ENCODE measurements around the gene TNIP2.

The TNIP2 gene

DNA sequence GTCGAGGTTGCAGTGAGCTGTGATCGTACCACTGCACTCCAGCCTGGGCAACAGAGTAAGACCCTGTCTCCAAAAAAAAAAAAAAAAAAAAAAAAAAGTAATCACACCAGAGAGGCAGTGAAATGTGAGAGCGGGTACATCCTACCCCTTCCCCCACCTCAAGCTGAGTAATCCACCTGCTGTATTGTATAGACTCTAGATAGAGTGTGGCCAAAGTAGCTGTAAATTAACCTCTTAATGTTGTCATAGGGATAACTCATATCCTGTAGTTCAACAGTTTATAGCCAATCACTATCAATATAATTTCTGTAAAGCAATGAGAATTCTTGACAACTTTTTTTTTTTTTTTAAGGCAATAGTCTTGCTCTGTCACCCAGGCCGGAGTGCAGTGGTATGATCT, 30.8 kb downstream of the TNIP2 start:
- FAIRE-seq, result no peak

DNA sequence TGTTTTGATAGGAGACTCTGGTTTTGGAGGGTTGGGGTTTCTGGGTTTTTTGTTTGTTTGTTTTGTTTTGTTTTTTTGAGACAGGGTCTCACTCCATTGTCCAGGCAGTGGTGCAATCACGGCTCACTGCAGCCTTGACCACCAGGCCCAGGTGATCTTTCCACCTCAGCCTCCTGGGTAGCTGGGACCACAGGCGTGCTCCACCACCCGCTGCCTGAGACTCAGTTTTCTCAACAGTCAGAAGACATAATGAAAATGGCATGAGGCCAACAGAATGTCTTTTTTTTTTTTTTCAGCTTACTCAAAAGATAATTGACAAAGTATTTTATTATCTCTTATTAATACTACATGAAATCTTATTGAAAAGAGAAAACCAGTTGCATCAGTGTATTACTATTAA, 32.4 kb downstream of the TNIP2 start:
- DNase-seq (ENCODE audit: insufficient read length, low spot score) (no peak), FAIRE-seq (no peak)

More for the DNA sequence above, 30.8 kb downstream of the TNIP2 start:
- DNase-seq (ENCODE audit: insufficient read length, low spot score), result no peak

GRCh38 chr4:2722033-2722432, 34.1 kb downstream of the TNIP2 start:
- FAIRE-seq (no peak), DNase-seq (ENCODE audit: insufficient read length, low spot score) (no peak)

DNA sequence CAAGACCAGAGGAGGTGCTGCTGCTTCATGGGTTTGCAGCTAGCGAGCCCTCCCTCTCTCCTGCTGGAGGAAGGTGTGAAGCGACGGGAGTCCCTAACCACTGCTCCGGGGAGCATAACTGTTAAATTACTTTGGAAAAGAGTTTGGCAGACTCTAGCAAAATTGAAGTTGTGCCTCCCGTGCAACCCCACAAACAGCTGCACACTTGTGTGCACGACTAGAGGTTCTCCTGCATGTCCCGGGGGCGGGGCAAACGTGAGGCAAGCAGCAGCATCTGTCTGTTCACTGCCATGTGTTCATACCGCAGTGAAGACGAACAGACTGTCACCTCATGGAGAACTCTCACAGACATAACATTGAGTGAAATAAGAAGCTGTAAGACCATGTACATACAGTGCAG, 34.5 kb downstream of the TNIP2 start:
- DNase-seq (ENCODE audit: insufficient read length, low spot score) (no peak), FAIRE-seq (no peak)

DNA sequence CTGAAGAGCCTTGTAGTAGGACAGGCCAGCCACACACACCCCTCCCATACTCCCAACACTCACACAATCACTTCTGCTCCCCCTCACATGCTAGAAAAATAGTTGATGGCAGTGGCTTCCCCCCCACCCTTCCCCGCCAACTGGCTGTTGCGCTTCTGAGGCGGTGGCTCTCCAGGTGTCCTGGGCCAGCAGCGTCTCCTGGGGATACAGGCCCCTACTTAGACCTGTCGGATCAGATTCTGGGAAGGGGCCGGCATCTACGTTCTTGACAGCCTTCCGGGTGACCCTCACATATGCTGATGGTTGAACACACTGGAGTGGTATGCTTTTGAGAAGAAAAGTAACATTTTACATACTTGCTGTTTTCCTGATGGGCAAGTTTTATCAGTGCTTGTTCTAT, 39.9 kb downstream of the TNIP2 start:
- FAIRE-seq, result no peak
- no peak for DNase-seq (ENCODE audit: insufficient read length, low spot score)

GRCh38 chr4:2715426-2715825, 40.7 kb downstream of the TNIP2 start:
- no peak for FAIRE-seq
- DNase-seq (ENCODE audit: insufficient read length, low spot score), result no peak

GRCh38 chr4:2714918-2715317, 41.2 kb downstream of the TNIP2 start:
- DNase-seq (ENCODE audit: insufficient read length, low spot score) (no peak), FAIRE-seq (no peak)

DNA sequence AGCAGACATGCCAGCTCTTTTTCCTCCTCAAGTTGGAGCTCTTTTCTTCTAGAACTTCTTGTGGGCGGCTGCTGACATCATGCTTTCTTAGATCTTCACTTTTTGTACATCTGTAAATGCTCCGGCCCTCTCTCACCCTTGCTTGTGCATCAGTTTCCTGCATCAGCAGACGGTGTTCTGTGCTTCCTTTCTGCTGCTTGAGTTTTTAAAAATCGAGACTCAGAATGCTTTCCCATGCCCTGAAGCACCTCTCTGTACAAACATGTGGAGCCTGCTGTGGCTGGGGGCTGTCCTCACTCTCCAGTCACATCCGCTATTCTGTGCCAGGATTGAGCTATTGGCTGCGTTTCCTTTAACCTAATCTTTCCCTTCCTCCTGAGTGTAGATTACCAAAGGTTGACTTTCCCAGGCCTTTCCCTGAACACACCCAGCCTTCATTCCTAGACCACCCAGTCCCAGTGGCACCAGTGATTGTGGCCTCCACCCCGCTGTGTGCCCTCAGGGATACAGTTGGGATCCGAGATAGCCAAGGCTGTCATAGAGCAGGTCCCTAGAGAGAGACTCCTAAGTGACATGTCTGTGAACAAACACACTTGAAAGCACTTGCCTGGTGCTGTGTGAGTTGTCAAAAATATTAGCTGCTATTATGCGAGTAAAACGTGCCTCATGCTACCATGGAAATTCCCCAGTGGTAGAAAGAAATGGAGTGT, 41.9 kb downstream of the TNIP2 start:
- FAIRE-seq, result peak; percentile 73
- no peak for DNase-seq (ENCODE audit: insufficient read length, low spot score)

- no peak for FAIRE-seq
- no peak for DNase-seq (ENCODE audit: insufficient read length, low spot score)
These were observed 42.8 kb downstream of the TNIP2 start for GRCh38 chr4:2713337-2713736.

GRCh38 chr4:2712261-2712842, 43.8 kb downstream of the TNIP2 start:
- DNase-seq (ENCODE audit: insufficient read length, low spot score), result no peak
- no peak for FAIRE-seq

- DNase-seq (ENCODE audit: insufficient read length, low spot score) (no peak), FAIRE-seq (no peak)
These were observed 53.4 kb downstream of the TNIP2 start for GRCh38 chr4:2702770-2703169.

GRCh38 chr4:2702361-2702760, 53.8 kb downstream of the TNIP2 start:
- no peak for FAIRE-seq
- DNase-seq (ENCODE audit: insufficient read length, low spot score), result no peak

DNA sequence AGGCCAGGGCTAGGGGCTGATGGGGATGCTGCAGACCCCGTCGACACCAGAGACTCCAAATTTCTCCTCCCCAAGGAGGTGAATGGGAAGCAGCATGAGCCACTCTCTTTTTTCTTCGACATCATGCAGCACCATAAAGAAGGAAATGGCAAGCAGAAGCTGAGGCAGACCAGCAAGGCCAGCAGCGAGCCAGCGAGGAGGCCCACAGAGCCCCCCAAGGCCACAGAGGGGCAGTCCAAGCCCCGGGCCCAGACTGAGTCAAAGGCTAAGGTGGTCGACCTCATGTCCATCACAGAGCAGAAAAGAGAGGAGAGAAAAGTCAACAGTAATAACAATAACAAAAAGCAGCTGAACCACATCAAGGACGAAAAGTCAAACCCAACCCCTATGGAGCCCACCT, 56.1 kb downstream of the TNIP2 start:
- no peak for FAIRE-seq
- no peak for DNase-seq (ENCODE audit: insufficient read length, low spot score)

GRCh38 chr4:2699534-2699933, 56.6 kb downstream of the TNIP2 start:
- FAIRE-seq, result no peak
- DNase-seq (ENCODE audit: insufficient read length, low spot score), result no peak

DNA sequence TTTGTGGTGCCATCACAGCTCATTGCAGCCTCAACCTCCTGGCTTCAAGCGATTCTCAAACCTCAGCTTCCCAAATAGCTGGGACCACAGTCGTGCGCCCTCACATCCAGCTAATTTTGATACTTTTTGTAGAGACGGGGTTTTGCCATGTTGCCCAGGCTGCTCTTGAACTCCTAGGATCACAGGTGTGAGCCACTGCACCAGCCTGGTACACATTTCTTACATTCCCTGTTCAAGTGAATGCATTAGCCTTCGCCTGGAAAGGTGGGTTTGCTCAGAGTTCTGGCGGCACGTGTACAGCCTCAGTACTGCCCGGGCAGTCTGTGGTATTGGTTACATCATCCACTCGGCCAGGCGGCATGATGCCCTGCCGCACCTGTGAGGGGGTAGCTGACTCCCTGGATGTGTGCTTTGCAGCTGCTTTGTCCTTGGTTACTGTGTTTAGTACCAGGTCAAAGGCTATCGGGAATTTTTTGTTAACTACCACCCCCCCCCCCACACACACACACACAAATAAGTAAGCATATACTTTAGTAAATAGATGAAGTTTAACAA, 57.1 kb downstream of the TNIP2 start:
- no peak for FAIRE-seq
- DNase-seq (ENCODE audit: insufficient read length, low spot score), result no peak

DNA sequence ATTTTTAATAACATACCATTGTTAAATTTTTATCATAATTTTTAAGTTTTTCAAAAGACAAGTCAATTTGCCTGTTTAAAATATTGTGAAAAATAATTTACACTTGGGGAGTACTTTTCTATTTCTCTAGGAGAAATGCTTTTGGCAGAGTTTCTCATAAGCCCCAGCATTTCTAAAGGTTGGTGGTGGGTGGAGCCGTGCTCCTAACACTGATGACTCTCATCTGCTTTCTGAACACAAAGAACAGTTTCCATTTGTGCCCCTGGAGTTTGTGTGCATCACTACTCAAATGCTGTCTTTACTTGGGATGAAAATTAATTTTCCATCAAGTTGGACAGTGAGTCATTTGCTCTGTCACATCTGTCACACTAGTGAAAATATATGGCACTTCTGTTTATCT, 57.6 kb downstream of the TNIP2 start:
- FAIRE-seq, result no peak
- DNase-seq (ENCODE audit: insufficient read length, low spot score), result no peak

DNA sequence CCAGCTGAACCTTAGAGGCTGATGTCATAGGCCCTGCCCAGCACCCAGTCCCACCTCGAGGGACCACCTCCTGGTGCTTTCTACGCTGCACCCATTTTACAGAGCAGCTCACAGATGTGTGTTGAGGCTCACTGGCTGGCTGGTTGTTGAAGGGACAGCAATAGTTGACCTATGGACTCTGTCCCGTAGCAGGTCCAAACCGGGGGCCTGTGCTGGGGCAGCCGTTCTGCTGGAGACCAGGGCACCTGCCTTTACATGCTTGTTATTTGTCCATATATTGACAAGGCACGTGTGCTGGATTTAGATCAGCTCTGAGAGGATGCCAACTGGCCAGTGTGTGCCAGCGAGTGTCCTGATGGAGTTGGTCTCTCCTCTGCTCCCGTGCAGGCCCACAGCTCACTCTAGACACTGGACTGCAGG, 58.1 kb downstream of the TNIP2 start:
- no peak for DNase-seq (ENCODE audit: insufficient read length, low spot score)
- no peak for FAIRE-seq

- FAIRE-seq (peak; percentile 99), DNase-seq (ENCODE audit: insufficient read length, low spot score) (peak; percentile 82)
These were observed 59.7 kb downstream of the TNIP2 start for GRCh38 chr4:2696423-2696822.

DNA sequence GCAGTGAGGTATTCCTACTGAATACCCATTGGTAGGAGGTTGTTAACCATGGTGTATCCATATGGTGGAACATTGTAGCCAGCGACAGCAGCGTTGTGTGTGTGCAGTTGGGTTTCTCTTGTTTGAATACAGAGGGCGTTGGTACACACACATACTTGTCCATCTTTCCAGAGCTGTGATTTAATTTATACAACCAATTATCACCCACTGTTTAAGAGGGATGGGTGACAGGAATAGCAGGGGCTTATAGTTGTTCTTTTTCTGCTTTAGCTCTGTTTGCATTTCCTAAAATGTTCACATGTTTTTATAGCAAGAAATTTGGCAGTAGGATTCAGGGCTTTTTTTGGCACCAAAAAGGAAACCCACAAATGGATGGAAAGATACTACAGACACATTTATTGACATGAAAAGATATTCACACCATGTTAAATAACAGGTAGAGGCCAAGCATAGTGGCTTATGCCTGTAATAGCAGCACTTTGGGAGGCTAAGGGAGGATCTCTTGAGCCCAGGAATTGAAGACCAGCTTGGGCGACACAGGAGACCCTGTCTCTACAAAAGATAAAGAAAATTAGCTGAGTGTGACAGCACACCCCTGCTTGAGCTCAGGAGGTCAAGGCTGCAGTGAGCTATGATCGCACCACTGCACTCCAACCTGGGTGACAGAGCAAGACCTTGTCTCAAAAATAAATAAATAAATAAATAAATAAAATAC, 60.6 kb downstream of the TNIP2 start:
- FAIRE-seq (peak; percentile 35), DNase-seq (ENCODE audit: insufficient read length, low spot score) (no peak)

GRCh38 chr4:2694691-2695090, 61.4 kb downstream of the TNIP2 start:
- DNase-seq (ENCODE audit: insufficient read length, low spot score) (no peak), FAIRE-seq (no peak)

GRCh38 chr4:2691952-2692435, 64.1 kb downstream of the TNIP2 start:
- DNase-seq (ENCODE audit: insufficient read length, low spot score) (no peak), FAIRE-seq (peak; percentile 82)

Measured in GM19239 (cell line).